ENCODE data around the gene SCUBE1. TPM values are rescaled to one million over a fixed set of nuclear protein-coding genes. Genes with fewer than 3 reads are reported as not detected.

The SCUBE1 gene
- total RNA-seq, 1 donor from 2014 or later = 42.8 TPM

DNA sequence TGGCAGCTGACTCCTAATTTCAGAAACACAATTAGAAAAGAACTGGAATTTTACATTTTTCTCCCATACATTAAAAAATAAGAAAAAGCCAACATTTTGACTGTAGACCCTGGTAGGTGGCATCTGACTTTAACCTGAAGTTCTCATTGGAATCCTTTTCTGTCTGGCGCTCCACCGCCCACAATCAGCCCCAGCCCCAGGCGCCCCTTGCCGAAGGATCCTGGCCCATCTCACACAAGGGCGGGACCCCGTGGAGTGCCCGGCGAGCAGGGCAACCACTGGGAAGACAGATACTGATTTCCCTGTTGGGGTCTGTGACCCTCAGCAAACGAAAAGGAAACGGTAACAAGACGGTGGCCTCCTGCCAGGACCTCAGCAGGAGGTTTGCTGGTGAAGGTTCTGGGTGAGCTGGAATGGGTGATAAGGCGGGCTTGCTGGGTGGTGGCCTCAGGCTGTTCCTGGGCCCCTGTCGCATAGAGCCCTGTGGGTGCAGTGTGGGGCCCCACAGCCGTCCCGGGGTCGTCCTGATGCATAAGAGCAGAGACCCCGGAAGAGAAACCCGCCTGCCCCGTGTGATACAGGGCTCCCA lies 176.1 kb downstream of the SCUBE1 start:
- Mint-ChIP-seq H3K4me1 (ENCODE audit: unreplicated experiment) (no peaks in the 10 kb centered on the region), H3K27me3 (peaks cover 4% of the 10 kb centered on the region), H3K36me3 (no peaks in the 10 kb centered on the region), H3K27ac (no peak overlapping the region), H3K9me3 (no peaks in the 10 kb centered on the region), H3K4me3 (no peak overlapping the region)
- DNase-seq (ENCODE audit: extremely low spot score, unreplicated experiment) = no peak
- TF ChIP-seq, protein P1, sequence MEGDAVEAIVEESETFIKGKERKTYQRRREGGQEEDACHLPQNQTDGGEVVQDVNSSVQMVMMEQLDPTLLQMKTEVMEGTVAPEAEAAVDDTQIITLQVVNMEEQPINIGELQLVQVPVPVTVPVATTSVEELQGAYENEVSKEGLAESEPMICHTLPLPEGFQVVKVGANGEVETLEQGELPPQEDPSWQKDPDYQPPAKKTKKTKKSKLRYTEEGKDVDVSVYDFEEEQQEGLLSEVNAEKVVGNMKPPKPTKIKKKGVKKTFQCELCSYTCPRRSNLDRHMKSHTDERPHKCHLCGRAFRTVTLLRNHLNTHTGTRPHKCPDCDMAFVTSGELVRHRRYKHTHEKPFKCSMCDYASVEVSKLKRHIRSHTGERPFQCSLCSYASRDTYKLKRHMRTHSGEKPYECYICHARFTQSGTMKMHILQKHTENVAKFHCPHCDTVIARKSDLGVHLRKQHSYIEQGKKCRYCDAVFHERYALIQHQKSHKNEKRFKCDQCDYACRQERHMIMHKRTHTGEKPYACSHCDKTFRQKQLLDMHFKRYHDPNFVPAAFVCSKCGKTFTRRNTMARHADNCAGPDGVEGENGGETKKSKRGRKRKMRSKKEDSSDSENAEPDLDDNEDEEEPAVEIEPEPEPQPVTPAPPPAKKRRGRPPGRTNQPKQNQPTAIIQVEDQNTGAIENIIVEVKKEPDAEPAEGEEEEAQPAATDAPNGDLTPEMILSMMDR (conservative IDR thresholded peaks at IDR 0.05) = no peak

DNA sequence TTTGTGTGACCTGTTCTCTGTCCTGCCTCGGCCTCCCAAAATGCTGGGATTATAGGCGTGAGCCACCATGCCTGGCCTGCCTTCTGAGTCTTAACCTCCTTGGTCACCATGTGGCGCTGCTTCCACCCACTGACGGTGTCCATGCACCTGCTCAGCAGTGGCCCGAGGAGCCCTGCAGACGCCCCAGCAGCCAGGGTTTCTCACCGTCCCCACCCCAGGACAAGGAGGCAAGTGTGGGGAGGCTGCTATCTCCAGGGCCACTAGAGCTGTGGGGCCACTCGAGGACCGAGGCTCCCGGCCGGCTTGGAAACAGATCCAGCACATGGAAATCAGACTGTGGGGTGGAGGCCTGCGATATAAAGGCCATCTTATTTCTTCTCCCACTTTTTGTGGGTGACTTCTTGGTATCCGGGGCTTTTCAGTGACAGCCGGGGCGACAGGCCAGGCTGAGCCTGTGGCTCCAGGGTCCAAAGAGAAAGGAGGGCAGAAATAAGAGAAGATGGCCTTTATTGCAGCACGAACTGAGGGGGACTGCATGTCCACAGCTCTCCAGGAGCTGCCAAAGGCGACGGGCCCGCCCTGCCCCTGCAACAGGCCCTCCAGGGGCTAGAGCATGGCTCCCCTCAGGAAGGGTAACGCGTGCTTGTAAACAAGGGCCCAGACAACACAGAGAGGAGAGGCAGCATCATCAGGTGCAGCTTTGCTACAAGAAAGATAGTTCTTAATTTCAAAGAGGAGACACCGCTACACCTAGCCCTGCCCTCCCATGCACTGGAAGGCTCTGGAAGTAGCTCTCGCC lies 176.8 kb downstream of the SCUBE1 start:
- H3K4me3 Mint-ChIP-seq = no peak overlapping the region
- no peak for DNase-seq (ENCODE audit: extremely low spot score, unreplicated experiment)
- no peaks in the 10 kb centered on the region for H3K36me3 Mint-ChIP-seq
- H3K4me1 Mint-ChIP-seq (ENCODE audit: unreplicated experiment) = no peaks in the 10 kb centered on the region
- TF ChIP-seq, protein P1 (conservative IDR thresholded peaks at IDR 0.05) = no peak
- no peaks in the 10 kb centered on the region for H3K9me3 Mint-ChIP-seq
- peaks cover 4% of the 10 kb centered on the region for H3K27me3 Mint-ChIP-seq
- H3K27ac Mint-ChIP-seq = no peak overlapping the region

DNA sequence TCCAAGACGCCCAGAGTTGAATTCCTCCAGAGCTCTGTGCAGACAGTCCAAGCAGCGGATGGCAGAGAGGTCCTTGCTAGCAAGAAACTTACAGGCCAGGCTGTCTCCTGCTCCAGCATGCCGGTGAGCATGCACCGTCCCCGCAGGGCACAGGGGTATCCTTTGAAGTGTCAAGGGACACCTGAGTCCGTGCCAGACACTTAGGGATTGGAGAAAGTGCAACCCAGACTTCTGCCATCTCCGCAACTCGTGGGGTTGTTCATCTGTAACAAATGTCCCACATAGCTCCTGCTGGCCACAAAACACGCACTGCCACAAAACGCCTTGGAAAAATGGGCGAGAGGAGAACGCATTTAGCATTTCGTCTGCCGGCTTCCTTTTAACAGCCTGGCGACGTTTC lies 178.5 kb downstream of the SCUBE1 start:
- TF ChIP-seq, protein P1 (conservative IDR thresholded peaks at IDR 0.05) = no peak
- H3K9me3 Mint-ChIP-seq = no peaks in the 10 kb centered on the region
- no peaks in the 10 kb centered on the region for H3K4me1 Mint-ChIP-seq (ENCODE audit: unreplicated experiment)
- no peaks in the 10 kb centered on the region for H3K36me3 Mint-ChIP-seq
- DNase-seq (ENCODE audit: extremely low spot score, unreplicated experiment) = no peak
- peak overlapping the region; percentile 88 for H3K27ac Mint-ChIP-seq
- H3K4me3 Mint-ChIP-seq = no peak overlapping the region
- peaks cover 4% of the 10 kb centered on the region for H3K27me3 Mint-ChIP-seq

DNA sequence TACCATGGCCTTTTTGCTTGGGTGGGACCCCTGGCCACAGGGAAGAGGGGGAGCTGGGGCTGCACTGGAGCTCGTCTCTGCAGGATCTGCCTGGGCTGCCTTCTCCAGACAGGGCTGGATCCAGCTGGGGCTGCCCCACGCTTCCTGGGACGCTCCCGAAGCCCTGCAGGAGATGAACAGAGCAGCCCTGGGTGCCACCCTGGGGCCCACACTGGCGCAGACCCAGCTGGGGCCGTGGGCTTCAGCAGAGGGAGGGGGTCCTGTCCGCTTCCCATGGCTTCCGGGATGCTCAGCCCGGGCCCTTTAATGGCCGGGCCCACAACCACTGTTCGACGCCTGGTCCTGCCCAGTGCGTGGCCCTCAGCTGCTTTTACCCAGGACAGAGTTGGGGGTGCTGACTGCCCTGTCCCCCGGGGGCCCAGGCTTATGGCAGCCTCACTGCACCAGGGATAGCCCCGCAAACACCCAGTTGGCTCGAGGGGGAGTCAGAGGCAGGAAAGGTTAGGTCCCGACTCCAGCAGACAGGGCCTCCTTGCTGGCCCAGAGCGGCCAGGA lies 179.9 kb downstream of the SCUBE1 start:
- H3K27ac Mint-ChIP-seq = peak overlapping the region; percentile 88
- peaks cover 4% of the 10 kb centered on the region for H3K27me3 Mint-ChIP-seq
- TF ChIP-seq, protein P1 (conservative IDR thresholded peaks at IDR 0.05) = no peak
- no peaks in the 10 kb centered on the region for H3K9me3 Mint-ChIP-seq
- H3K36me3 Mint-ChIP-seq = no peaks in the 10 kb centered on the region
- H3K4me3 Mint-ChIP-seq = no peak overlapping the region
- no peak for DNase-seq (ENCODE audit: extremely low spot score, unreplicated experiment)
- peaks cover 4% of the 10 kb centered on the region for H3K4me1 Mint-ChIP-seq (ENCODE audit: unreplicated experiment)

DNA sequence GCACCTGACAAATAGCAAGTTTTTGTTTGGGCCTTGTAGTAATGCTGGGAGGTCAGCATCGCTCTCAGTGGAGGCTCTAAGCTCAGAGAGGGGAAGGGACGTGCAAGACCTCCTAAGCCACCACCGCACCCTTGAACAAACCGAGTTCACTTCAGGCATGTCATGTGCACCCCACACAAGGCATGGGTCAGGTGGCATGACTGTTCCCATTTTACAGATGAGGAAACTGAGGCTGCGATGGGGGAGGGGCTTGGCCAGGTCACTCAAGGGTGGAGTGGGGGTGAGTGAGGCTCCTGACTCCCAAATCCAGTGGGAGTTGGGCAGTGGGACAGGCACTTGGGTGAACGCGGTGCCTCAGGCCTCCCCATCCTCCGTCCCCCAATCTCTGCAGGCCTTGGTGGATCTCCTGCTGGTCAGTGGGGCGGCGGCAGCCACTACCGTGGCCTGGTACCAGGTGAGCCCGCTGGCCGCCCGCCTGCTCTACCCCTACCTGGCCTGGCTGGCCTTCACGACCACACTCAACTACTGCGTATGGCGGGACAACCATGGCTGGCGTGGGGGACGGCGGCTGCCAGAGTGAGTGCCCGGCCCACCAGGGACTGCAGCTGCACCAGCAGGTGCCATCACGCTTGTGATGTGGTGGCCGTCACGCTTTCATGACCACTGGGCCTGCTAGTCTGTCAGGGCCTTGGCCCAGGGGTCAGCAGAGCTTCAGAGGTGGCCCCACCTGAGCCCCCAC lies 180.6 kb downstream of the SCUBE1 start:
- H3K27me3 Mint-ChIP-seq = peaks cover 4% of the 10 kb centered on the region
- no peak for DNase-seq (ENCODE audit: extremely low spot score, unreplicated experiment)
- no peaks in the 10 kb centered on the region for H3K36me3 Mint-ChIP-seq
- H3K27ac Mint-ChIP-seq = no peak overlapping the region
- no peaks in the 10 kb centered on the region for H3K9me3 Mint-ChIP-seq
- TF ChIP-seq, protein P1 (conservative IDR thresholded peaks at IDR 0.05) = no peak
- peaks cover 4% of the 10 kb centered on the region for H3K4me1 Mint-ChIP-seq (ENCODE audit: unreplicated experiment)
- H3K4me3 Mint-ChIP-seq = no peak overlapping the region
